Keratinocyte (primary cell): ENCODE data around the gene DBP. TPM values are rescaled to one million over a fixed set of nuclear protein-coding genes. Genes with fewer than 3 reads are reported as not detected.
A peak's percentile ranks its signal among the peaks of the same experiment; 100 is the strongest.

ENCODE experiments used
- DNase-seq: peaks from one replicate; pipeline ENCODE4 v3.0.0-alpha.2; 2011; ENCODE audit warnings: low read depth, missing footprints, low spot score
- FAIRE-seq: peaks from 2 replicates; lab custom pipeline; 2011; peaks lifted over from hg19 to GRCh38; lab: Jason Lieb, UNC
- H2AFZ ChIP-seq: 2 replicates; pipeline ENCODE4 v1.6.0; 2012; ENCODE audit warnings: low read length, control low read depth, inconsistent platforms; ENCODE audit not compliant: control insufficient read depth
- H3K27ac ChIP-seq: 2 replicates; pipeline ENCODE4 v1.5.1; 2011; ENCODE audit warnings: low read length; ENCODE audit not compliant: control insufficient read depth, insufficient read depth
- H3K27me3 ChIP-seq: 3 replicates; pipeline ENCODE4 v1.6.0; 2011; ENCODE audit warnings: low read length; ENCODE audit not compliant: control insufficient read depth, insufficient read depth; ENCODE audit errors: extremely low read depth
- H3K36me3 ChIP-seq, 2 experiments: 2 replicates in 1 of 2; 3 replicates in 1 of 2; pipeline ENCODE4 v1.5.1; 2011; ENCODE audit warnings: low read length in 2 of 2, mild to moderate bottlenecking in 1 of 2; ENCODE audit not compliant: control insufficient read depth in 2 of 2, insufficient read depth in 2 of 2; ENCODE audit errors: extremely low read depth in 1 of 2
- H3K4me1 ChIP-seq: 3 replicates; pipeline ENCODE4 v1.5.1; 2011; ENCODE audit warnings: low read length; ENCODE audit not compliant: control insufficient read depth, insufficient read depth; ENCODE audit errors: extremely low read depth
- H3K4me2 ChIP-seq: 3 replicates; pipeline ENCODE4 v1.6.0; 2011; ENCODE audit warnings: low read depth, low read length; ENCODE audit not compliant: control insufficient read depth, insufficient read depth; ENCODE audit errors: extremely low read depth
- H3K4me3 ChIP-seq, 3 experiments: fragments of 200-600 bp in 1 of 3; sonication (generic) in 1 of 3; 2 replicates in 2 of 3; 3 replicates in 1 of 3; pipeline ENCODE4 v1.5.1; 2011 to 2016; ENCODE audit warnings: low read length in 3 of 3, mild to moderate bottlenecking in 3 of 3, control low read depth in 2 of 3, inconsistent platforms in 1 of 3, low read depth in 1 of 3, mixed read lengths in 1 of 3, mixed run types in 1 of 3, moderate library complexity in 1 of 3; ENCODE audit not compliant: control insufficient read depth in 2 of 3, insufficient read depth in 2 of 3; ENCODE audit errors: extremely low read depth in 1 of 3
- H3K79me2 ChIP-seq: 2 replicates; pipeline ENCODE4 v1.6.0; 2012; ENCODE audit warnings: low read length; ENCODE audit not compliant: control insufficient read depth, insufficient read depth
- H3K9ac ChIP-seq: 3 replicates; pipeline ENCODE4 v1.6.0; 2011; ENCODE audit warnings: low read length; ENCODE audit not compliant: control insufficient read depth, insufficient read depth; ENCODE audit errors: extremely low read depth
- H3K9me1 ChIP-seq: 3 replicates; pipeline ENCODE4 v1.6.0; 2011; ENCODE audit warnings: low read length; ENCODE audit not compliant: control insufficient read depth, insufficient read depth; ENCODE audit errors: extremely low read depth
- H3K9me3 ChIP-seq: 2 replicates; pipeline ENCODE4 v1.5.1; 2012; ENCODE audit warnings: low read depth, low read length; ENCODE audit not compliant: control insufficient read depth
- H4K20me1 ChIP-seq: 3 replicates; pipeline ENCODE4 v1.6.0; 2011; ENCODE audit warnings: low read length; ENCODE audit not compliant: control insufficient read depth, insufficient read depth; ENCODE audit errors: extremely low read depth
- CTCF ChIP-seq, 3 experiments: IDR thresholded peaks in 1 of 3; conservative IDR thresholded peaks in 1 of 3; optimal IDR thresholded peaks in 1 of 3; 2 replicates in 2 of 3; 3 replicates in 1 of 3; pipeline versions ENCODE3 to v1.5.1; 2011; ENCODE audit warnings: low read length in 3 of 3, mild to moderate bottlenecking in 3 of 3, moderate library complexity in 2 of 3, control low read depth in 1 of 3, inconsistent platforms in 1 of 3; ENCODE audit not compliant: insufficient read depth in 2 of 3; ENCODE audit errors: extremely low read depth in 1 of 3
- EZH2 ChIP-seq: IDR thresholded peaks from one replicate; pipeline ENCODE4 v1.6.1; 2012; ENCODE audit warnings: inconsistent platforms, mild to moderate bottlenecking, low read length, moderate library complexity
- dilution Hi-C: fragments of 300-500 bp; cut with MboI; formaldehyde crosslinking; loops from one replicate; pipeline ENCODE4 v1.7.0; 2020; ENCODE audit warnings: low sequenced_read_pairs; ENCODE audit not compliant: extremely low pct_ligation_motif_present
- polyA plus RNA-seq, 5 experiments: library from polyadenylated mRNA; depleted of rRNA in 3 of 5; stranded (reverse) in 3 of 5; stranded (forward) in 1 of 5; unstranded in 1 of 5; fragments of >200 nt; gene quantifications; 1 replicate in 1 of 5; 2 replicates in 3 of 5; 3 replicates in 1 of 5; pipeline versions ENCODE4 v1.2.1 to v1.2.3, GENCODE V29; 2011 to 2012; ENCODE audit warnings: missing spikeins in 2 of 5, low read depth in 1 of 5, low replicate concordance in 1 of 5

Gene DBP
- polyA plus RNA-seq, 1 donor (not counting 4 experiments of a cell fraction or from before 2014, with no cell fraction given) = 1.0 TPM

- no peaks in the 10 kb centered on the region for H3K4me1 ChIP-seq
- H3K4me3 ChIP-seq = no peak overlapping the region
- H3K79me2 ChIP-seq = no peaks in the 10 kb centered on the region
- no peaks in the 10 kb centered on the region for H4K20me1 ChIP-seq
- H3K9me3 ChIP-seq = no peaks in the 10 kb centered on the region
- H2AFZ ChIP-seq = no peak overlapping the region
- DNase-seq = no peak
- H3K27ac ChIP-seq = no peak overlapping the region
- TF ChIP-seq EZH2 = no peak
- TF ChIP-seq CTCF (optimal IDR thresholded peaks at IDR 0.05 in 1 of 3, IDR thresholded peaks at IDR 0.05 in 1 of 3, conservative IDR thresholded peaks at IDR 0.05 in 1 of 3; ENCODE audit: extremely low read depth in 1 of 3, insufficient read depth in 2 of 3, low read length in 3 of 3) = peak; percentile 71 to 93 (median 73)
- peak; percentile 63 for FAIRE-seq
- H3K4me2 ChIP-seq = no peak overlapping the region
- H3K9ac ChIP-seq = no peak overlapping the region
- H3K36me3 ChIP-seq = no peaks in the 10 kb centered on the region
- H3K27me3 ChIP-seq = no peaks in the 10 kb centered on the region
- H3K9me1 ChIP-seq = no peaks in the 10 kb centered on the region
- dilution Hi-C loops = no loop called here
Measured at GRCh38 chr19:48674921-48675824, 38.0 kb upstream of the DBP start.

- Histone ChIP-seq H4K20me1 (no peaks in the 10 kb centered on the region), H3K27ac (no peak overlapping the region), H3K36me3 (no peaks in the 10 kb centered on the region), H3K27me3 (no peaks in the 10 kb centered on the region), H3K9ac (no peak overlapping the region), H3K4me1 (no peaks in the 10 kb centered on the region), H3K9me3 (no peaks in the 10 kb centered on the region), H3K4me3 (no peak overlapping the region), H3K9me1 (no peaks in the 10 kb centered on the region), H2AFZ (no peak overlapping the region), H3K4me2 (no peak overlapping the region), H3K79me2 (no peaks in the 10 kb centered on the region)
- dilution Hi-C loops = no loop called here
- no peak for TF ChIP-seq CTCF (optimal IDR thresholded peaks at IDR 0.05 in 1 of 3, IDR thresholded peaks at IDR 0.05 in 1 of 3, conservative IDR thresholded peaks at IDR 0.05 in 1 of 3; ENCODE audit: extremely low read depth in 1 of 3, insufficient read depth in 2 of 3, low read length in 3 of 3)
- TF ChIP-seq EZH2 = no peak
- FAIRE-seq (no peak), DNase-seq (no peak)
Measured at GRCh38 chr19:48674216-48674809, 37.1 kb upstream of the DBP start.
